22Rv1 (cell line): ENCODE data around the gene APOBEC3C.

ENCODE experiments used
- ZFX ChIP-seq: fragments of 450-650 bp; IDR thresholded peaks from 2 replicates; pipeline ENCODE4 v1.6.1; 2017; ENCODE audit warnings: antibody characterized with exemption, borderline replicate concordance
- TF ChIP-seq, protein P1 (sequence below): fragments of 450-650 bp; IDR thresholded peaks from 2 replicates; pipeline ENCODE4 v1.5.1; 2017; ENCODE audit warnings: mild to moderate bottlenecking

DNA sequence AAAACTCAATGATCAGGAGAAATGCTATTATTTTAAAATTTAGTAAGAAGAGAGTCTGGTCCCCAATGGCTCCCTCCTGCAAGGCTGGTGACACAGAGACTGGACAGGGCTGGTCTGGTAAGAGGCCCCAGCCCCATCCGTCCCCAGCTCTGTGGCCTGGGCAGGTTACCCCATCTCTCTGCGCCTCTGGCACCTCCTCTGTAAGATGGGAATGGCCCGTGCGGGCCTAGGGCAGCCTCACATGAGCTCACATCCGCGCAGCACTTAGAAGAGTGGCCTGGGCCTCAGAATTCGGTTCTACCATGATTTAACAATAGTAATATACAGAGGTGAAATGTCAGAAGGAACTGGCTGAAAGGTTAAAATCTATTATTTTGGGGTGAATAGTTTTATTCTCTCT, 27.9 kb downstream of the APOBEC3C start:
- TF ChIP-seq, protein P1, sequence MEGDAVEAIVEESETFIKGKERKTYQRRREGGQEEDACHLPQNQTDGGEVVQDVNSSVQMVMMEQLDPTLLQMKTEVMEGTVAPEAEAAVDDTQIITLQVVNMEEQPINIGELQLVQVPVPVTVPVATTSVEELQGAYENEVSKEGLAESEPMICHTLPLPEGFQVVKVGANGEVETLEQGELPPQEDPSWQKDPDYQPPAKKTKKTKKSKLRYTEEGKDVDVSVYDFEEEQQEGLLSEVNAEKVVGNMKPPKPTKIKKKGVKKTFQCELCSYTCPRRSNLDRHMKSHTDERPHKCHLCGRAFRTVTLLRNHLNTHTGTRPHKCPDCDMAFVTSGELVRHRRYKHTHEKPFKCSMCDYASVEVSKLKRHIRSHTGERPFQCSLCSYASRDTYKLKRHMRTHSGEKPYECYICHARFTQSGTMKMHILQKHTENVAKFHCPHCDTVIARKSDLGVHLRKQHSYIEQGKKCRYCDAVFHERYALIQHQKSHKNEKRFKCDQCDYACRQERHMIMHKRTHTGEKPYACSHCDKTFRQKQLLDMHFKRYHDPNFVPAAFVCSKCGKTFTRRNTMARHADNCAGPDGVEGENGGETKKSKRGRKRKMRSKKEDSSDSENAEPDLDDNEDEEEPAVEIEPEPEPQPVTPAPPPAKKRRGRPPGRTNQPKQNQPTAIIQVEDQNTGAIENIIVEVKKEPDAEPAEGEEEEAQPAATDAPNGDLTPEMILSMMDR: no peak
- no peak for TF ChIP-seq ZFX
